Tibial nerve (tissue), 4 donors: ENCODE measurements around the gene NOL8.

ENCODE experiments used
- CTCF ChIP-seq, 5 experiments: fragments of 200-600 bp in 3 of 5; fragments of 450-650 bp in 2 of 5; sonication (generic) in 3 of 5; IDR thresholded peaks; one replicate each; pipeline ENCODE4 v1.5.1; 2016 to 2019; ENCODE audit warnings: antibody characterized with exemption in 5 of 5, mild to moderate bottlenecking in 3 of 5, moderate library complexity in 2 of 5
- EP300 ChIP-seq, 2 donors: sonication (generic); formaldehyde crosslinking; IDR thresholded peaks; one replicate each; pipeline ENCODE4 v1.6.1; 2017; ENCODE audit warnings: antibody characterized with exemption in 2 of 2, mild to moderate bottlenecking in 1 of 2
- POLR2A ChIP-seq, 2 donors: fragments of 450-650 bp; IDR thresholded peaks; one replicate each; pipeline ENCODE4 v1.6.1; 2017; ENCODE audit warnings: antibody characterized with exemption in 2 of 2, mild to moderate bottlenecking in 2 of 2, moderate library complexity in 2 of 2

- no peak for TF ChIP-seq EP300 (IDR thresholded peaks at IDR 0.05)
- TF ChIP-seq CTCF (IDR thresholded peaks at IDR 0.05) = no peak
- no peak for TF ChIP-seq POLR2A (IDR thresholded peaks at IDR 0.05)
These were observed 27.9 kb upstream of the NOL8 start for GRCh38 chr9:92353051-92353450.
